IPS-11a (cell line): ENCODE data around the gene PNPLA2.

Source experiments
- H3K4me3 ChIP-seq: one replicate; pipeline ENCODE4 v1.5.1; 2013; ENCODE audit warnings: low read depth, low read length, control low read depth

PNPLA2 gene

DNA sequence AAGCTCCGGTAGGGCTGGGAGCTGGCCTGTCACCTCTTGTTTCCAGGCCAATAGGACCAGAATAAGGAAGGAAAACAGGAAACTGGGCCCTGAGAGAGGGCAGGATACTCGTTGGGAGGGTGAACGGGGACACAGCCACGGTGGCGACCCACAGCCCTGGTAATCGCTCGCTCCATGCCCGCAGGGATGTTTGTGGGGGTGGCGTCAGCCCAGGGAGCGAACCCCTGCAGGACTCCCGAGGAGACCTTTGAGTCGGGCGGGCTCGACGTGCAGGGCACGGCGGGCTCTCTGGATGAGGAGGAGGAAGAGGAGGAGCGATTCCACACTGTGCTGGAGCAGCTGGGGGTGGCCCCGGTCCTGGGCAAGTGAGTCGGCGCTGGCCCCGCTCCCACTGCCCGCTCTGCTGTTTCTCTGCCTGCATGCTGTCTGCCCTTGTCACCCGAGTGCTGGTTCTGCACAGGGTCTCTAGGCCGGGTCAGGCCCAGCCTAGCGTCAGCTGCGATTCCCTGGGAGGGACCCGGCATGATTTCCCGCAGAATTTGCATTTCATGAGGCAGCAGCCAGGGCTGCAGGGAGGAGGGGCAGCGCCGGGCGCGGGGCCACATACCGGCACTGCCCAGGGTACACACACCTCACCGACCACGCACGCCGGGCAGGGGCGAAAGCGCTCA is 10.6 kb downstream of the PNPLA2 start:
- H3K4me3 ChIP-seq, result peak overlapping the region; percentile 27

DNA sequence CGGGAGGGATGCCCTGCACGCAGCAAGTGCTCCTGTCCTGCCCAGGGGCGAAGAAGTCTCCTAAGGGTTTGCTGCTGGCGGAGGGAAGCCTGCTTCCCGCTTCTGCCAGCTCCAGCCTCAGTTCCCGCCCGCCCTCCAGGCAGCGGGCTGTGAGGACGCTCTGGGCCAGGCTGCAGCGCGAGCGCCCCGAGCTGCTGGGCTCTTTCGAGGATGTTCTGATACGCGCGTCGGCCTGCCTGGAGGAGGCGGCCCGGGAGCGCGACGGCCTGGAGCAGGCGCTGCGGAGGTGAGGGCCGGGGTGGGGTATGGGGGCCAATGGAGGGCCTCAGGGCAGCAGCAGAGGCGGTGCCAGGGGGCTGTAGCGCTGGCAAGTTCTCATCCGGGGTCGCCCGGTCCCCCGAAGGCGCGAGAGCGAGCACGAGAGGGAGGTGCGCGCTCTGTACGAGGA is 11.2 kb downstream of the PNPLA2 start:
- peak overlapping the region; percentile 27 for H3K4me3 ChIP-seq

DNA sequence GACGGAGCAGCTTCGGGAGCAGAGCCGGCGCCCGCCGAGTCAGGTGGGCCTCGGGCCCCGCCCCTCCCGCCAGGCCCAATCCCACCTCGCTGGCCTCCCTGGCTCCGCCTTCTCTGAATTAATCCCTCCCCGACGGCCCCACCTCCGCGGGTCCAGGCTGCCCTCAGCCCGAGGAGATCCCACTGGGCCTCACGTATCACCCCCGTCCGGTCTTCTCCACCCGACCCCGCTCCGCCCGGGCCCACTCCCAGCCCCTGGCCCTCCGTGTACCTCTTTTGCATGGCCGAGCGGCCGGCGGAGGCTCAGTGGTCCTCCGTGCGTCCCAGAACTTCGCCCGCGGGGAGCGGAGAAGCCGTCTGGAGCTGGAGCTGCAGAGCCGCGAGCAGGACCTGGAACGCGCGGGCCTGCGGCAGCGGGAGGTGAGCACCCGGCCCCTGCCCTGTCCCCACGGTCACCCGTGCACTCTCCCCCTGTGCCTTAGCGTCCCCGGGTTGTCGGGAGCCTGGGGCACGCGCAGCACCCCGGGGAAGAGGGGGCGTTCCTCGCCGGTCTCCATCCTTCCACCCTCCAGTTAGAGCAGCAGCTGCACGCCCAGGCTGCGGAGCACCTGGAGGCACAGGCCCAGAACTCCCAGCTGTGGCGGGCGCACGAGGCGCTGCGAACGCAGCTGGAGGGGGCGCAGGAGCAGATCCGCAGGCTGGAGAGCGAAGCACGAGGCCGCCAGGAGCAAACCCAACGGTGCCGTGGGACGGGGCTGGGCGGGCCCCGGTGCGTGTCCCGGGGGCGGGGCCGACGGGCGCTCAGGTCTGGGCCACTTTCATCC is 11.8 kb downstream of the PNPLA2 start:
- H3K4me3 ChIP-seq, result peak overlapping the region; percentile 27

DNA sequence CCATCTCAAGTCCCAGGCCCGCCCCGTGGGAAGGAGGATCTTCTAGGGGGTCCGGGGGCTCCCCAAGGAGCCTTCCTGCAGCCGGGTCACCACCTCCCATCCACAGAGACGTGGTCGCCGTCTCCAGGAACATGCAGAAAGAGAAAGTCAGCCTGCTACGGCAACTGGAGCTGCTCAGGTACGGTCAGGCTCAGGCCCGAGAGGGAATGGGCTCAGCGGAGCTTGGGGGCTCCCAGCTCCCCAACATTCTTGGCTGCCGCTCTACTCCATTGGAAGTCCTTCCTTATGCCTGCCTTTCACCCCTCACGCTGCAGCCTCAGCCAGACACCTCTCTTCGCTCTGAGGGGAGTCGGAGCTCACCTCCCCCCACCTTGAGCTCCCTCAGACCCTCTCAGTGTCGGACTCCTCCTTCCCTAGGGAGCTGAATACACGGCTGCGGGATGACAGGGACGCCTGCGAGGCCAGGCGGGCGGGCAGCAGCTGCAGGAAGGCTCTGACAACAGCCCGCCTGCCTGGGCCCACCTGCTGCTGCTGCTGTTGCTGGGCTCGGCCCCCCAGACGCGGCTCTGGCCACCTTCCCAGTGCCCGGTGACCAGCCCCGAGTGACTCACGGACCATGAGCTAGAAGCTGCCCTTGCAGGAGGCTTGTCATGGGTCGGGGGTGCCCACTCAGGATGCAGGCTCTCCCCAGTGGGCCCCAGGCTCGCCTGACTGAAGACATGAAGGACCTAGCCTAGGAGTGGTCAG is 12.6 kb downstream of the PNPLA2 start:
- no peak overlapping the region for H3K4me3 ChIP-seq

DNA sequence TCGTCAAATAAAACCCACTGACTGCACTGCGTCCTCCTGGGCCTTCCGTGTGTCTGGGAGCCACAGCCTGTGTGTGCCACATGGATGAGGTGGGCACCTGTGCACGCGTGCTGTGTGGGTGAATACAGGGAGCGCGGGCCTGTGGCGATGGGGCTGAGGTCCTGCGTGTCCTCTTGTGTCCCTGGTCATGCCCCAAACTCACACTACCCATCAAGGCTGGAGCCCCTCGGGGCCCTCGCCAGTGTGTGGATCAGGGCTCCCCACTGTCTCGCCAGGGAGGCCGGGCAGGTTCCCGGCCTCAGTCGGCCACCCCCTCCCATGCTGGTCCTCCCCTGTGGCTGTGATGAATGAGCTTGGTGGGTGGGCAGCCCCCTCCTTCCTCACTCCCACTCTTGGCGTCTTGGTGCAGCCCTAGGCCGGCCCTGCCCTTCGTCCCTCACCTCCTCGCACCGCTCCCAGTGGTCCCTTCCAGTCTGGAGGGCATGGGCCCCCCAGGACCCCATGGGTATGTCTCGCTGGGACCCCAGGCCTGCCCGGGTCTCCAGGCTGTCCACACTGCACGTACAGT is 13.3 kb downstream of the PNPLA2 start:
- H3K4me3 ChIP-seq, result peak overlapping the region; percentile 22

DNA sequence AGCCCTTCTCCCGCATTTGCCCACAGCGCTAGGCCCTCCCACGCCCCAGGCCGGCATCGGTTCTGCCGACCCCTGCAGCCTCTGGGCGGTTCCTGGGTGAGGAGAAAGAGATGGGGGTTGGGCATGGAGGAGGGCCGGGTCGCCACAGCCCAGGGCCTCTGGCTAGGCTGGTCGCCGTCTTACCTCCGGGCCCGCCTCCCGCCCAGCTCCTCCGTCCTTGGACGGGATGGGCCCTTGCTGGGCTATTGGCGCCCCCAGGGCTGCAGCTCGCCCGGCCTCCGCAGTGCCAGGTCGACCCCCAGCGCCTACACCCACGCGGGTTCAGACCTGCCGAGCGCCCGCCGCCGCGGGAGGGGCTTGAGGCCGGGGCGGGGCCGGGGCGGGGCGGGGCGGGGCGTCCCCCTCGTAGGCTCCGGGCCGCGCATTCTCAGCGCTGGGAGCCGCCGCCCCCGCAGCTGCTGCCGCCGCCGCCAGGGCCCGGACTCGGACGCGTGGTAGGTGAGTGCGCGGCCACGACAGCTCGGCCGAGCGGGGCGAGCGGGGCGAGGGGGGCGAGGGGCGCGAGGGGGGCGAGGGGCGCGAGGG is 13.9 kb downstream of the PNPLA2 start, which contains the start of gene CD151:
TSS of gene CD151 (plus strand) at position 424 of the 585 bp plus-strand sequence. CDS start 3,118 bp downstream, outside the sequence.
- H3K4me3 ChIP-seq, result peak within 1 kb of the TSS; percentile 57

DNA sequence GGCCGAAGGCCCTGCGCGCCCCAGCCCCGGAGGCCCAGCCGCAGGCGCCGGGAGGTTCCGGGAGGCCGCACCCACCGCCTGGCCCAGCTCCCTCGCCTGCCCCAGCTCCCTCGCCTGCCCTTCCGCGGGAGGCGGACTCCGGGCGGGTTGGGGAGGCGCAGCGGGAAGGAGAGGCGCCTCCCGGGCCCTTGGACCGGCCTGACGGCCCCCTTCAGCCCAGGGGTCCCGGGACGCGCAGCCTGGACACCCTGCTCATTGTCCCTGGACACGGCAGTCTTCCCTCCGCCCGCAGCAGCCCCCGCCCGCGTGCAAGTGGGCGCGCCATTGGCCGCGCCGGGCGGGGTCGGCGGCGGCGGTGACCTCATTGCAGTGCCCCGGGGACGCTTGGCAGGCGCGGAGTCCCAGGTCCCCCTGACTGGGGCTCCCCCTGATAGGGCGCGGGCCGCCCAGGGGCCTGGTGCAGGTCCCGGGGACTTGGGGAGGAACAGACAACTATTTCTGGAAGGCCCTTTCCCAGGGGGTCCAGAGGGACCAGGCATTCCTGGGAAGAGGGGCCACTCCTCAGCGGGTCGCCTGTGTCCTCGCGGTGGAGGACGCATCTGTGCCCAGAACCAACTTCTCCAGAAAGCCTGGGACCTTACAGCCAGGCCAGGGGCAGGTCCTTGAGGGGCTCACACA is 14.5 kb downstream of the PNPLA2 start:
- H3K4me3 ChIP-seq, result peak overlapping the region; percentile 57

DNA sequence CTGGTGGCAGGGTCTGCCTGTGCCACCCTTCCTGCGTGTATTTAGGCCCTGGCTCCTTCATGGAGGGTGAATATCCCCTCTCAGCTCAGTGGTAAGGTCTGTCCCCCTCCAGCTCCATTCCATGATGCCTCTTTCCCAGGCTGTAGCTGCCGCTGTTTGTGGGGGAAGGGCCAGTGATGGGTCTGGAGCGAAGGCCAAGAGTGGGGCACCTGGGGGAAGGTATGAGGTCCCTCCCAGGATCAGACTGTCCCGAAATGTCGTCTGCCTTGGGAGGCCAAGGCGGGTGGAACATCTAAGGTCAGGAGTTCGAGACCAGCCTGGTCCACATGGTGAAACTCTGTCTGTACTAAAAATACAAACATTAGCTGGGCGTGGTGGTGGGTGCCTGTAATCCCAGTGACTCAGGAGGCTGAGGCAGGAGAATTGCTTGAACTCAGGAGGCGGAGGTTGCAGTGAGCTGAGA is 15.2 kb downstream of the PNPLA2 start:
- H3K4me3 ChIP-seq, result peak overlapping the region; percentile 57

DNA sequence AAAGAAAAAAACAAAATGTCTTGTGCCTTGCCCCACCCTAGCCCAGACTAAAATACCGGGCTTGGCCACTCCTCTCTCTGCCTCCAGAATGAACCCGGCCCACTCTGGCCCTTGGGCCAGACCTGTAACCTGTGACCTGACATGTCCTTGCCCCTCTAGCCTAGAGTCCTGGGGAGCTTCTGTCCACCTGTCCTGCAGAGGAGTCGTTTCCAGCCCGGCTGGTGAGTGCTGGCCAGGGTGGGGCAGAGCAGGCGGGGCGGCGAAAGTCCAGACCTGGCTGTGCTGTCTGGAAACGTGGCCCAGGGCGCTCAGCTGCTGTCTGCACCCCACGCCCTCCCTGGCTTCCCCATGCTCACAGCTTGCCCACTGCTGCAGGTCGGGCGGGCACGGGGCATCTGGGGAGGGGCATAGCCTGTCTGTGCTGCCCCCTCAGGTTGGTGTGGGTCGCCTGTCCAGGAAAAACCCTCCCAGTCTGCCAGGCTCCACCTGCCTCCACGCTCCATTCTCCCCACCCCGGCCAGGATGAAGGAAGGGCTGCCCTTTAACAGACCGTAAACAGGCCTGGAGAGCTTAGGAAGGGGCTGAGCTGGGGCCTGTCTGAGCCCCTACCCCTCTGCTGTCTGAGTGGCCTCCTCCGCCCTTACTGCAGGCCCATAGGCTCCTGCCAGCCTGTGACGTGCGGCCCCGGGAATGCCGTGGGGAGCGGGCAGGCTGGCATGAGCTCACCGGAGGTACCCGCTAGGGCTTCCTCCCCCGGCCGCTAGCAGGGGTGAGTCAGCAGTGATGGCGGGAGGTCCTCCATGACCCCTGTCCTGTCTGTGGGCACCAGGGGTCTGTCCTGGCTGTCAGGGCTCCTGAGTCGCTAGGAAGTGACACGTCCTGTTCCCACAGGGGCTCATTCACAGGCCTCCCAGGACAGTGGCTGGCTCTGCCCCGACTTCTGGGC is 15.9 kb downstream of the PNPLA2 start:
- H3K4me3 ChIP-seq, result no peak overlapping the region

DNA sequence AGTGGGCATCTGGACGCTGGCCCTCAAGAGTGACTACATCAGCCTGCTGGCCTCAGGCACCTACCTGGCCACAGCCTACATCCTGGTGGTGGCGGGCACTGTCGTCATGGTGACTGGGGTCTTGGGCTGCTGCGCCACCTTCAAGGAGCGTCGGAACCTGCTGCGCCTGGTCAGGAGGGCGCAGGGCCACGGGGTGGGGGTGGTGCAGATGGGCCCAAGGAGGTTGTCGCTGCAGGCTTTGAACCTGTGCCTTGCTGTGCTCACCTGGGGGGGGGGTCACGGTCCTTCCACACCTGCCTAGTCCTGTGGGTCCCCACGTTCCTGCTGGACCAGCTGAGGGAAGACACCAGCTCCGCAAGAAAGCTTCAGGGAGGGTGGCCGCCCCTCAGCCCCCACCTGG is 17.6 kb downstream of the PNPLA2 start:
- H3K4me3 ChIP-seq, result no peak overlapping the region

DNA sequence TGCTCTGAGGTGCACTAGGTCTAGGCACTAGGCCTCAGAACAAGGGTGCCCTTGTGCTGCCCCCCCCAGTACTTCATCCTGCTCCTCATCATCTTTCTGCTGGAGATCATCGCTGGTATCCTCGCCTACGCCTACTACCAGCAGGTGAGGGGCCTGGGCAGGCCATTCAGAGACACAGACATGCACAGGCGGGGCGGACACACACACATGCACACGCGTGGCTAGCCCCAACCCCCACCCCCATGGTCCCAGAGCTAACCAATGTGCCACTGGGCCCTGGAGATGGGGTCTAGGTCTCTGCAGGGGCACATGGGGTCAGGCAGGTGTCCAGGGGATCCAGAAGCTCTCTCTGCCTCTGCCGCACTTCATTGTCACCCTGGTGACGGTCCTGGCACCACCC is 18.0 kb downstream of the PNPLA2 start:
- H3K4me3 ChIP-seq, result no peak overlapping the region

DNA sequence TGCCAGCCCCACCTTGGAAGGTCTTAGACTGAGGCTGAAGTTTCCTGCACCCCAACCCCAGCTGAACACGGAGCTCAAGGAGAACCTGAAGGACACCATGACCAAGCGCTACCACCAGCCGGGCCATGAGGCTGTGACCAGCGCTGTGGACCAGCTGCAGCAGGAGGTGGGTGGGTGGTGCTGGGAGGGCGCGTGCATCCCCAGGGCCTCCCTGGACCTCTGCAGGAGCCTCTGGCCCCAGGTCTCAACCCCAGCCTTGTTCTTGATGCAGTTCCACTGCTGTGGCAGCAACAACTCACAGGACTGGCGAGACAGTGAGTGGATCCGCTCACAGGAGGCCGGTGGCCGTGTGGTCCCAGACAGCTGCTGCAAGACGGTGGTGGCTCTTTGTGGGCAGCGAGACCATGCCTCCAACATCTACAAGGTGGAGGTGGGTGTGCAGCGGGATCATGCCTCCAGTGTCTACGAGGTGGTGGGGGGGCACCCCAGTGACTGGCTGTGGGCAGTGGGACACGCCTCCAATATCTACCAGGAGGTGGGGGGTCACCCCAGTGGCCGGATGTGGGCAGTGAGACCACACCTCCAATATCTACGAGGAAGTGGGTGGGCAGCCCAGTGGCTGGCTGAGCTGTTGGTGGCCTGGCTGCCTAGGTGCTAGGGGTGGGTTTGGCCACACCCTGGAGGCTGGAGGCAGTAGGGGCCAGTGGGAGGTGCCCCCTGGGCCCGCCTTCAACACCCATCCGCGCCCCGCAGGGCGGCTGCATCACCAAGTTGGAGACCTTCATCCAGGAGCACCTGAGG is 18.7 kb downstream of the PNPLA2 start:
- H3K4me3 ChIP-seq, result no peak overlapping the region

DNA sequence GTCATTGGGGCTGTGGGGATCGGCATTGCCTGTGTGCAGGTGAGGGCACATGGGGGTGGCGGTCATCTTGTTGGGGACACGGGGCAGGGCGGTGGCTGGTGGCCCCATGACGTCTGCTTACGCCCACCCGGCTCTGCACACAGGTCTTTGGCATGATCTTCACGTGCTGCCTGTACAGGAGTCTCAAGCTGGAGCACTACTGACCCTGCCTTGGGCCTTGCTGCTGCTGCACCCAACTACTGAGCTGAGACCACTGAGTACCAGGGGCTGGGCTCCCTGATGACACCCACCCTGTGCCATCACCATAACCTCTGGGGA is 19.2 kb downstream of the PNPLA2 start:
- no peak overlapping the region for H3K4me3 ChIP-seq

DNA sequence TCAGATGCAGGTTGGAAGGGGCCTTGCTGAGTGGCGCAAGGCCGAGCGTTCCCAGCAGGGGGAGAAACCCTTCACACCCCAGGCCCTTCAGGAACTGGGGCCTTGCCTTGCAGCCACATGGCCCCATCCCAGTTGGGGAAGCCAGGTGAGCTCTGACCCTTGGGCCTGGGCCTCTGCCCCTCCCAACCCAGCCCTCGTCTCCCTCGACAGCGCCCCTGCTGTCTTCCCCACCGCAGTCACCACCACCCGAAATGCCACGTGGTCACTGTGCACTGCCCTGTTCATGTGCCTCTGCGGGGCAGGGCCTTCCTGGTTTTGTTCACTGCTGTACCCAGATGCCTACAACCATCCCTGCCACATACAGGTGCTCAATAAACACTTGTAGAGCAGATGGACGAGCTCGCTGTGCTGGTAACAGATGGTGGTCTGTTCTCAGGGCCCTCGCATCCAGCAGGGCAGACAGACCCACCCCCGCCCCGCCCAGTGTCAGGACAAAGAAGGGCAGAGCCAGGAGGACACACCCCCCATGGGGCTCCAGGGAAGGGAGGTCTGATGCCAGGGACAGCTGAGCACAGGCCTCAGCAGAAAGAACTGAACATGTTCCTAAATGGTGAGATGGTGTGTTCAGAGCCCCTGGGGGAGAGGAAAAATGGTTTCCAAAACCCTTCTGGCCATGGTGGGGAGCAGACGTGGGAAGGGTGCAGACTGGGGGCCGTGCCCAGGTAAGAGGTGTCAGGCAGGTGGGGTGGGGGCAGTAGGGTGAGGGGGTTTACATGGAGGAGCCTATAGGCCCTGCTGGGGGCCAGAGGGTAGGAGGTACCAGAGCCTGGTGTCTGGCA is 19.9 kb downstream of the PNPLA2 start:
- no peak overlapping the region for H3K4me3 ChIP-seq

DNA sequence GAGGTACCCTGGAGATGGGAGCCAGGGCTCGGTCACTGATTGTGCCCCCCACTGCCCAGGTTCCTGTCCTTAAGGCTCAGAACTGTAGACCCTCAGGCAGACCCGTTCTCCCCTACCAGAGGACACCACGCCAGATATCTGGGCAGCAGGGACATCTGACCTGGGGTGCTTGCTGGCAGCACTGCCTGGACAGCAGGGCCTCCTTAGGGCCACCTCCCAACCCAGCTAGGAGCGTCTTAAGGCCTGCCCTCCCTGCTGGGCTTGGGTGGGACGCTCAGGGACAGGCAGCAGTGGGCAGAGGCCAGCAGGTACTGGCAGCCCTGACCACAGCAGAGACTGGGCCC is 20.5 kb downstream of the PNPLA2 start:
- peak overlapping the region; percentile 4 for H3K4me3 ChIP-seq

DNA sequence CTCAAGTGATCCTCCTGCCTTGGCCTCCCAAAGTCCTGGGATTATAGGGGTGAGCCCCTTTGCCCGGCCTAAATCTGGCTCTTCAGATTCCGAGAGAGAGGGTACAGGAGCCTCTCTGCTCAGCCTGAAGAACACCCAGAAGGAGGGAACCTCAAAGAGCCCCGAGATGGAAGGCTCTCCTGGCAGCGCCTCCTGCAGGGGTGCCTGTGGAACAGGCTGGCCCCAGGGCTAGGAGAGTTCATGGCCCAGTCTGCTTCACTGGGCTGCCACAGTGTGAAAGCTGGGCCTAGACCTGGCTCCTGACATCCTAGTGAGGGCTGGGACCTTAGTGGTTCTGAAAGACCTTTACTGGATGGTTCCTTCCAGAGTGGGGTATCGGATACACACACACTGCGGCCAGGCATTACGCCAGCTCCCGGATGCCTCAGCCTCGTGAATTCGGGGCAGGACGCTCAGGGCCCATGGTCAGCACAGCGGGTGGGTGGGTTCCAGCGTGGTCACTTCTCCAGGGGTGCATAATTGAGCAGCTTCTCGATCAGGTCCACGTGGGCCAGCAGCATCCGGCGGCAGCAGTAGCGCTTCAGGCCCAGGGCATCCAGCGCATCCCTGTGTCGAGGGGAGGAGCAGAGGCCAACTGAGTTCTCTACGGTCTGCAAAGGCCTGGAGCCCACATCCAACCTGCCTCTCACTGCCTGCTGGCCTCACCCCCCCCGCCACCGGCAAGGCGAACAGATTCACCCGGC is 21.3 kb downstream of the PNPLA2 start:
- no peak overlapping the region for H3K4me3 ChIP-seq

DNA sequence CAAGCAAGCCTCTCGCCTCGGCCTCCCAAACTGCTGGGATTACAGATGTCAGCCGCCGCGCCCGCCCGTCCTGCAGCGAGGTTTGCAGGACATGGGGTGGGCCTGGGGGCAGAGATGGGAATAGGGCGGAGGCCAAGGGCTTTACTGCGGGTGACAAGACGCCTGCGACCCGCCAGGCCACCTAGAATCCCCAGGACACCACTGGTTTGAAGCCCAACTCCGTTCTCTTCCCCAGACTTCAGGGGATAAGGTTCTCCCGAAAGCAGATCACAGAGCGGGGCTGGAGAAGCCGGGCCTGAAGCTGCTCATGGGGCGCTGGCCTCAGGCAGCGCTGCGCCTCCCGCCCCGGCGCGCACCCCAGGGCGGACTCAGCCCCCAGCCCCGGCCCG is 23.3 kb downstream of the PNPLA2 start:
- peak overlapping the region; percentile 89 for H3K4me3 ChIP-seq
